K562 (cell line): ENCODE results near the gene TTC32. TPM values are rescaled to one million over a fixed set of nuclear protein-coding genes. Genes with fewer than 3 reads are reported as not detected.

Experiments used
- BDP1 ChIP-seq: IDR thresholded peaks from 3 replicates; pipeline ENCODE4 v1.6.1; 2011; ENCODE audit not compliant: insufficient read length, insufficient read depth
- BHLHE40 ChIP-seq: IDR thresholded peaks from 2 replicates; pipeline ENCODE4 v1.6.1; 2011; ENCODE audit warnings: low read length, improper control_type of control experiment
- CBFA2T3 ChIP-seq: fragments of 450-650 bp; IDR thresholded peaks from 2 replicates; pipeline ENCODE4 v1.6.1; 2017
- CREB1 ChIP-seq, 2 experiments: sonication (generic) in 1 of 2; formaldehyde crosslinking in 1 of 2; IDR thresholded peaks; 2 replicates each; pipeline versions ENCODE4 v1.6.1 to v1.8.0; 2012 to 2022; ENCODE audit warnings: inconsistent platforms in 1 of 2, mild to moderate bottlenecking in 1 of 2, missing genetic modification reagents in 1 of 2, moderate library complexity in 1 of 2
- ELK3 ChIP-seq: fragments of 450-650 bp; formaldehyde crosslinking; IDR thresholded peaks from 2 replicates; pipeline ENCODE4 v1.4.0; 2020; ENCODE audit warnings: mild to moderate bottlenecking
- ERF ChIP-seq: fragments of 450-650 bp; formaldehyde crosslinking; IDR thresholded peaks from 2 replicates; pipeline ENCODE4 v1.4.0; 2020; ENCODE audit warnings: mild to moderate bottlenecking, mixed read lengths
- ETV1 ChIP-seq: fragments of 450-650 bp; conservative IDR thresholded peaks from 2 replicates; pipeline ENCODE4 v1.6.1; 2016; ENCODE audit warnings: missing genetic modification characterization, control low read depth, low read depth, missing compliant biosample characterization
- ETV6 ChIP-seq, 3 experiments: fragments of 150-350 bp in 1 of 3; sonication (generic) in 1 of 3; formaldehyde crosslinking in 1 of 3; IDR thresholded peaks; 2 replicates each; pipeline versions ENCODE4 v1.6.1 to v1.8.0; 2014 to 2022; ENCODE audit warnings: borderline replicate concordance in 2 of 3, low read depth in 2 of 3, antibody characterized with exemption in 1 of 3, low read length in 1 of 3, mild to moderate bottlenecking in 1 of 3, missing genetic modification reagents in 1 of 3
- GTF2A2 ChIP-seq: IDR thresholded peaks from 2 replicates; pipeline ENCODE4 v1.6.1; 2016; ENCODE audit warnings: mild to moderate bottlenecking, missing genetic modification characterization, missing compliant biosample characterization
- HNRNPLL ChIP-seq: fragments of 200-400 bp; formaldehyde crosslinking; IDR thresholded peaks from 2 replicates; pipeline ENCODE4 v1.6.1; 2017; ENCODE audit warnings: low read length, low read depth, mild to moderate bottlenecking; ENCODE audit not compliant: poor library complexity, severe bottlenecking
- TARDBP ChIP-seq: fragments of 450-650 bp; IDR thresholded peaks from 2 replicates; pipeline ENCODE4 v1.6.1; 2016
- TCF7 ChIP-seq: sonication (generic); IDR thresholded peaks from 2 replicates; pipeline ENCODE4 v1.6.1; 2016; ENCODE audit warnings: antibody characterized with exemption, borderline replicate concordance
- ZNF584 ChIP-seq: fragments of 200-800 bp; sonication (Bioruptor generic); IDR thresholded peaks from 2 replicates; pipeline ENCODE4 v1.6.1; 2016; ENCODE audit warnings: low read depth, mild to moderate bottlenecking, missing genetic modification characterization, missing compliant biosample characterization
- polyA plus RNA-seq, 8 experiments: library from polyadenylated mRNA; depleted of rRNA in 4 of 8; stranded (reverse) in 5 of 8; unstranded in 3 of 8; fragments of >200 nt; fragmentation: Nextera tagmentation in 2 of 8; fragmentation: Illumina TruSeq in 1 of 8; extraction: Ambion mirVana in 2 of 8; extraction: Trizol in 1 of 8; gene quantifications; 2 replicates each; pipeline versions ENCODE4 v1.2.1 to v1.2.3, GENCODE V29; 2011 to 2014; ENCODE audit warnings: inconsistent platforms in 1 of 8, missing spikeins in 1 of 8
- total RNA-seq, 7 experiments: library from RNA; depleted of rRNA in 6 of 7; stranded (reverse); fragments of >200 nt in 6 of 7; fragmentation: Illumina TruSeq in 2 of 7; extraction: Trizol in 2 of 7; gene quantifications; 2 replicates each; pipeline versions ENCODE4 v1.2.1 to v1.2.3, GENCODE V29; 2011 to 2021; ENCODE audit warnings: low replicate concordance in 1 of 7
- TF ChIP-seq, protein P1 (sequence below), 3 experiments: fragments of 200-800 bp in 1 of 3; fragments of 250-450 bp in 1 of 3; fragments of 450-650 bp in 1 of 3; sonication (Bioruptor Pico) in 1 of 3; sonication (Bioruptor generic) in 1 of 3; formaldehyde crosslinking in 1 of 3; IDR thresholded peaks; 2 replicates each; pipeline versions ENCODE4 v1.6.1 to v1.8.0; 2016 to 2022; ENCODE audit warnings: mild to moderate bottlenecking in 2 of 3, missing genetic modification characterization in 2 of 3, missing compliant biosample characterization in 1 of 3, moderate library complexity in 1 of 3
- TF ChIP-seq, protein P2 (sequence below): sonication (generic); formaldehyde crosslinking; IDR thresholded peaks from 2 replicates; pipeline ENCODE4 v1.8.0; 2022; ENCODE audit warnings: missing genetic modification reagents, mild to moderate bottlenecking, moderate library complexity, borderline replicate concordance
- TF ChIP-seq, protein P3 (sequence below), 2 experiments: fragments of 450-650 bp in 1 of 2; IDR thresholded peaks; 2 replicates each; pipeline ENCODE4 v1.6.1; 2011 to 2017; ENCODE audit warnings: low read depth in 2 of 2, antibody characterized with exemption in 1 of 2, borderline replicate concordance in 1 of 2, low read length in 1 of 2, mild to moderate bottlenecking in 1 of 2, mixed read lengths in 1 of 2; ENCODE audit not compliant: control insufficient read depth in 1 of 2

TTC32 gene
- total and polyA plus RNA-seq, 9 of the 15 experiments (the other 6 are each of a cell fraction or from before 2014, with no cell fraction given), result 27.6 to 71.4 (median 52.6) TPM

- TF ChIP-seq ELK3 (CRISPR knock-in tag) (no peak), BHLHE40 (peak; percentile 28; the same call in 1 of the 2 replicates), ERF (CRISPR knock-in tag) (no peak; the same call in 1 of the 2 replicates), TARDBP (peak; percentile 30; the same call in 1 of the 2 replicates), HNRNPLL (peak; percentile 97), ETV1 (peak; percentile 59), GTF2A2 (tag) (no peak), BDP1 (no peak), CBFA2T3 (peak; percentile 75), ETV6 (IDR thresholded peaks at IDR 0.05; ENCODE audit: borderline replicate concordance in 1 of 2, low read depth in 2 of 2, low read length in 1 of 2) (peak in 1 of 2 experiments; percentile 50; a peak in 1 of 4 replicates), ETV6 (CRISPR knock-in tag; IDR thresholded peaks at IDR 0.05; ENCODE audit: borderline replicate concordance) (no peak), CREB1 (IDR thresholded peaks at IDR 0.05) (peak; percentile 67; the same call in 1 of the 2 replicates), CREB1 (CRISPR knock-in tag; IDR thresholded peaks at IDR 0.05) (0 out of 2 replicates have a peak, but pooled peaks have one; percentile 58), ZNF584 (CRISPR knock-in tag) (no peak), TCF7 (0 out of 2 replicates have a peak, but pooled peaks have one; percentile 59)
- TF ChIP-seq, protein P1, sequence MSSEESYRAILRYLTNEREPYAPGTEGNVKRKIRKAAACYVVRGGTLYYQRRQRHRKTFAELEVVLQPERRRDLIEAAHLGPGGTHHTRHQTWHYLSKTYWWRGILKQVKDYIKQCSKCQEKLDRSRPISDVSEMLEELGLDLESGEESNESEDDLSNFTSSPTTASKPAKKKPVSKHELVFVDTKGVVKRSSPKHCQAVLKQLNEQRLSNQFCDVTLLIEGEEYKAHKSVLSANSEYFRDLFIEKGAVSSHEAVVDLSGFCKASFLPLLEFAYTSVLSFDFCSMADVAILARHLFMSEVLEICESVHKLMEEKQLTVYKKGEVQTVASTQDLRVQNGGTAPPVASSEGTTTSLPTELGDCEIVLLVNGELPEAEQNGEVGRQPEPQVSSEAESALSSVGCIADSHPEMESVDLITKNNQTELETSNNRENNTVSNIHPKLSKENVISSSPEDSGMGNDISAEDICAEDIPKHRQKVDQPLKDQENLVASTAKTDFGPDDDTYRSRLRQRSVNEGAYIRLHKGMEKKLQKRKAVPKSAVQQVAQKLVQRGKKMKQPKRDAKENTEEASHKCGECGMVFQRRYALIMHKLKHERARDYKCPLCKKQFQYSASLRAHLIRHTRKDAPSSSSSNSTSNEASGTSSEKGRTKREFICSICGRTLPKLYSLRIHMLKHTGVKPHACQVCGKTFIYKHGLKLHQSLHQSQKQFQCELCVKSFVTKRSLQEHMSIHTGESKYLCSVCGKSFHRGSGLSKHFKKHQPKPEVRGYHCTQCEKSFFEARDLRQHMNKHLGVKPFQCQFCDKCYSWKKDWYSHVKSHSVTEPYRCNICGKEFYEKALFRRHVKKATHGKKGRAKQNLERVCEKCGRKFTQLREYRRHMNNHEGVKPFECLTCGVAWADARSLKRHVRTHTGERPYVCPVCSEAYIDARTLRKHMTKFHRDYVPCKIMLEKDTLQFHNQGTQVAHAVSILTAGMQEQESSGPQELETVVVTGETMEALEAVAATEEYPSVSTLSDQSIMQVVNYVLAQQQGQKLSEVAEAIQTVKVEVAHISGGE (CRISPR knock-in tag; IDR thresholded peaks at IDR 0.05), result peak in 1 of 3 experiments; percentile 77; a peak in 2 of 6 replicates
- TF ChIP-seq, protein P2, sequence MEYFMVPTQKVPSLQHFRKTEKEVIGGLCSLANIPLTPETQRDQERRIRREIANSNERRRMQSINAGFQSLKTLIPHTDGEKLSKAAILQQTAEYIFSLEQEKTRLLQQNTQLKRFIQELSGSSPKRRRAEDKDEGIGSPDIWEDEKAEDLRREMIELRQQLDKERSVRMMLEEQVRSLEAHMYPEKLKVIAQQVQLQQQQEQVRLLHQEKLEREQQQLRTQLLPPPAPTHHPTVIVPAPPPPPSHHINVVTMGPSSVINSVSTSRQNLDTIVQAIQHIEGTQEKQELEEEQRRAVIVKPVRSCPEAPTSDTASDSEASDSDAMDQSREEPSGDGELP (CRISPR knock-in tag), result peak; percentile 60
- TF ChIP-seq, protein P3, sequence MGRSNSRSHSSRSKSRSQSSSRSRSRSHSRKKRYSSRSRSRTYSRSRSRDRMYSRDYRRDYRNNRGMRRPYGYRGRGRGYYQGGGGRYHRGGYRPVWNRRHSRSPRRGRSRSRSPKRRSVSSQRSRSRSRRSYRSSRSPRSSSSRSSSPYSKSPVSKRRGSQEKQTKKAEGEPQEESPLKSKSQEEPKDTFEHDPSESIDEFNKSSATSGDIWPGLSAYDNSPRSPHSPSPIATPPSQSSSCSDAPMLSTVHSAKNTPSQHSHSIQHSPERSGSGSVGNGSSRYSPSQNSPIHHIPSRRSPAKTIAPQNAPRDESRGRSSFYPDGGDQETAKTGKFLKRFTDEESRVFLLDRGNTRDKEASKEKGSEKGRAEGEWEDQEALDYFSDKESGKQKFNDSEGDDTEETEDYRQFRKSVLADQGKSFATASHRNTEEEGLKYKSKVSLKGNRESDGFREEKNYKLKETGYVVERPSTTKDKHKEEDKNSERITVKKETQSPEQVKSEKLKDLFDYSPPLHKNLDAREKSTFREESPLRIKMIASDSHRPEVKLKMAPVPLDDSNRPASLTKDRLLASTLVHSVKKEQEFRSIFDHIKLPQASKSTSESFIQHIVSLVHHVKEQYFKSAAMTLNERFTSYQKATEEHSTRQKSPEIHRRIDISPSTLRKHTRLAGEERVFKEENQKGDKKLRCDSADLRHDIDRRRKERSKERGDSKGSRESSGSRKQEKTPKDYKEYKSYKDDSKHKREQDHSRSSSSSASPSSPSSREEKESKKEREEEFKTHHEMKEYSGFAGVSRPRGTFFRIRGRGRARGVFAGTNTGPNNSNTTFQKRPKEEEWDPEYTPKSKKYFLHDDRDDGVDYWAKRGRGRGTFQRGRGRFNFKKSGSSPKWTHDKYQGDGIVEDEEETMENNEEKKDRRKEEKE (IDR thresholded peaks at IDR 0.05; ENCODE audit: borderline replicate concordance in 1 of 2, control insufficient read depth in 1 of 2, low read depth in 2 of 2, low read length in 1 of 2), result peak in 1 of 2 experiments; percentile 73; a peak in 1 of 4 replicates
Observed at GRCh38 chr2:19901442-19902215, at the start of gene TTC32 (continued).
